PC-9 (cell line): ENCODE measurements around the gene KRT39.

Experiments used
- CTCF ChIP-seq: fragments of 200-600 bp; sonication (generic); conservative IDR thresholded peaks from 2 replicates; pipeline ENCODE4 v1.6.1; 2017; ENCODE audit warnings: mixed run types, antibody characterized with exemption, mild to moderate bottlenecking, moderate library complexity
- EZH2 ChIP-seq: fragments of 200-600 bp; sonication (generic); IDR thresholded peaks from 2 replicates; pipeline ENCODE4 v1.8.0; 2017; ENCODE audit warnings: antibody characterized with exemption, low read depth

DNA sequence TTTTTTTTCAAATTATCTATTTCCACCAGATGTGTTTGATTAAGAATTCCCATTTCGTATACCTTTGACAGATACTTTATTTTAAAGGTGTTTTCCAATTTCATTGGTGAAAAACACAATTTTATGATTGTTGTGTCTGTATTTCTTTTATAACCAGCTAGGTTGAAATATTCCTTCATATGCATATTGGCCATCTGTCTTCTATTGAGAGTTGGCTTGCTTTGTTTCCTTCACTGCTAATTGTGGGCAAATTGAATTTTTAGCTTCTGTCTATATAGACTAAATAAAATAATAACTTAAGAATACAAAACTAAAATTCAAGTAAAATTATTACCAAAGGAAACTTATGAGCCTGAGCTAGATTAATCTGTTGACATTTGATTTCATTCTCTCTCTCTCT is 28.4 kb upstream of the KRT39 start:
- TF ChIP-seq CTCF (no peak), EZH2 (no peak)
